Glomerular endothelial cell (primary cell): ENCODE data around the gene INO80E. TPM values are rescaled to one million over a fixed set of nuclear protein-coding genes. Genes with fewer than 3 reads are reported as not detected.

Experiments used
- DNase-seq: peaks from one replicate; pipeline ENCODE4 v3.0.0-alpha.2; 2011; ENCODE audit warnings: low read depth, low spot score; ENCODE audit errors: extremely low read depth
- total RNA-seq: library from RNA; depleted of rRNA; stranded (reverse); fragments of >200 nt; gene quantifications from 2 replicates; pipeline ENCODE4 v1.2.3, GENCODE V29; 2015

Gene INO80E
- total RNA-seq, 1 donor from 2014 or later, result 77.5 TPM

GRCh38 chr16:29975134-29975538, 20.9 kb upstream of the INO80E start:
- no peak for DNase-seq

DNA sequence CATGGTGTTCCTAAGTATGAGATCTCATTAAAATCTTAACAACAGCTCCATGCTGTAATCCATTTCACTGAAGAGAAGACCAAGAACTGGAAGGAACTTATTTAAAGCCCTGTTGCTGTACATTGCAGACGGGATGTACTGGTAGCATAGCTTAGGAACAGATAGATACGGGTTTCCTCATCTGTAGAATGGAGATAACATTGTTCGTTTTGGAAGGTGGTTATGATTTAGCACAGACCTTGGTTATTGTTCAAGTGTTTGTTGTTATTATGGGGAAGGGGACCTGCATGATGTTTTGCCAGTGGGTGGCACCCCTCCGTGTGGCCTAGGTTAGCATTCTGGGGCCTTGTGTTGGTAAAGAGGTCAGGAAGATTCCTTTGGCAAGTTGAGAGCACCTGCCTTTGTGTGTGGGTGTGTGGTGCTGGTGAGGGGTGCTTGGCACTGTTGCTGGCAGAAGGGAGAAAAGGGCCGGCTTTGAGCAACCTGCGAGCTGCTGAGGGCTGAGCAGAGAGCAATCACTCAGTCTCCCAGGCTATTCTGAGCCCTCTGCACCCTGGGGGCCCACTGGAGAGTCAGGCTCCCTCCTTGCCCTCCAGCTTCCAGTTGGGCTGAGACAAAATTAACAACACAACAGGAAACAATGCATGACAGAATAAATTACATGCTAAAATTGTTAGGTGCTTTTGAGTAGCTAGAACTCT, 20.1 kb upstream of the INO80E start:
- DNase-seq, result no peak

- no peak for DNase-seq
Measured at GRCh38 chr16:29977063-29977825, 18.8 kb upstream of the INO80E start.

DNA sequence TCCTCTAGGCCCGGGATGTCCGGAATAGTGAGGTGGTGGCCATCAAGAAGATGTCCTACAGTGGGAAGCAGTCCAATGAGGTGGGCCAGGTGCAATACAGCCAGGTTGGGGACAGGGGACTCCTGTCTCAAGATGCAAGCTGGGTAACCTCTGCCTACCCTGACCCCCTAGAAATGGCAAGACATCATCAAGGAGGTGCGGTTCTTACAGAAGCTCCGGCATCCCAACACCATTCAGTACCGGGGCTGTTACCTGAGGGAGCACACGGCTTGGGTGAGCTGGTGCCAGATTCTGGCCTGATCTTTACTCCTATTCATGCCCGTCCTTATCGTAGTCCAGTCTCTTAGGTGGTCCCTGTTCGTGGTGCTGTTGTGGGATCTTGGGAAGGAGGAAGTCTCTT, 18.0 kb upstream of the INO80E start:
- no peak for DNase-seq

DNA sequence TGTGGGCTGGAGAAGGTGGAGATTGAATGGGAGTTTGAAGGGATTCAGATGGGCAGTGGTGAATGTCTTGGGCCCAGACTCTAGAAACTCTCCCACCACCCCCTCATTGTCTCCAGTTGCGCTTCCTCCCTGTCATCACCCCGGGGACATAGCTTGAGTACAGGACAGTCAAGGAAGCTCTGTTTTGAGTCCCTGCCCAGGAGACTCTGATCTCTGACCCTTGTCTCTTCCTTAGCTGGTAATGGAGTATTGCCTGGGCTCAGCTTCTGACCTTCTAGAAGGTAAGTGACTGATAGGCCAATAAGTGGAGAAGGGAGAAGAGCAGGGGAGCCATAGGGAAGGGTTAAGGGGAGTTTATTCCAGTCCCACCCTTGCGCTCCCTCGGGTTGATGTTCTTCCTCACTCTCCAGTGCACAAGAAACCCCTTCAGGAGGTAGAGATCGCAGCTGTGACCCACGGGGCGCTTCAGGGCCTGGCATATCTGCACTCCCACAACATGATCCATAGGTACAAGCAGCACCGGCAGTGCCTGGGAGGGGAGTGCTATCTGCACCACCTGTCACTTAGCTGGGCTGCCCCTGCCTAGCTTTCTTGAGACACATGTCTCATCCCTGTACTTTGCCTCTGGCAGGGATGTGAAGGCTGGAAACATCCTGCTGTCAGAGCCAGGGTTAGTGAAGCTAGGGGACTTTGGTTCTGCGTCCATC, 17.3 kb upstream of the INO80E start:
- no peak for DNase-seq

GRCh38 chr16:29982560-29983419, 13.3 kb upstream of the INO80E start:
- no peak for DNase-seq

- DNase-seq, result no peak
Measured at GRCh38 chr16:29983420-29984136, 12.5 kb upstream of the INO80E start.

- DNase-seq, result no peak
Measured at GRCh38 chr16:29984137-29984763, 11.8 kb upstream of the INO80E start.

DNA sequence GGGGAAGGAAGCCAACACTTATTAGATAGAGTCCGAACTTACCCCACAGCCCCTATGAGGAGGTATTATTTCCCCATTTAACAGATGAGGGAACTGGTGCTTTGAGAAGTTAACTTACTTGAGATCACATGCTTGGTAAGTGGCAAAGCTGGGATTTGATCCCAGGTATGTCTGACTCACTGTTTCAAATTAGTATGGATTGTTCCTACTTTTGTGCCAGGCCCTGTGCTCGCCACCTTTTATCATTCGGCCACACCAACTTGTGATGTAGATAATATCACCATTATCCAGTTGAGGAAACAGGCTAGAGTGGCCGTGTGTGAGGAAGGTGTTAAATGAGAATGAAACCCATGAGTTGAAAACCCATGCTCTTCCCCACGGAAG, 11.3 kb upstream of the INO80E start:
- DNase-seq, result no peak

- no peak for DNase-seq
Measured at GRCh38 chr16:29985271-29985811, 10.7 kb upstream of the INO80E start.

DNA sequence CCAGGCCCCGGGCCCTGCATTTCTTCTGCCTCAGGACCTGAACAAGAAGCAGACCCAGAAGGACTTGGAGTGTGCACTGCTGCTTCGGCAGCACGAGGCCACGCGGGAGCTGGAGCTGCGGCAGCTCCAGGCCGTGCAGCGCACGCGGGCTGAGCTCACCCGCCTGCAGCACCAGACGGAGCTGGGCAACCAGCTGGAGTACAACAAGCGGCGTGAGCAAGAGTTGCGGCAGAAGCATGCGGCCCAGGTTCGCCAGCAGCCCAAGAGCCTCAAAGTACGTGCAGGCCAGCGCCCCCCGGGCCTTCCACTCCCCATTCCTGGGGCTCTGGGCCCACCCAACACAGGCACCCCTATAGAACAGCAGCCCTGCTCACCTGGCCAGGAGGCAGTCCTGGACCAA, 9.8 kb upstream of the INO80E start:
- no peak for DNase-seq

GRCh38 chr16:29986931-29987330, 9.1 kb upstream of the INO80E start:
- no peak for DNase-seq

DNA sequence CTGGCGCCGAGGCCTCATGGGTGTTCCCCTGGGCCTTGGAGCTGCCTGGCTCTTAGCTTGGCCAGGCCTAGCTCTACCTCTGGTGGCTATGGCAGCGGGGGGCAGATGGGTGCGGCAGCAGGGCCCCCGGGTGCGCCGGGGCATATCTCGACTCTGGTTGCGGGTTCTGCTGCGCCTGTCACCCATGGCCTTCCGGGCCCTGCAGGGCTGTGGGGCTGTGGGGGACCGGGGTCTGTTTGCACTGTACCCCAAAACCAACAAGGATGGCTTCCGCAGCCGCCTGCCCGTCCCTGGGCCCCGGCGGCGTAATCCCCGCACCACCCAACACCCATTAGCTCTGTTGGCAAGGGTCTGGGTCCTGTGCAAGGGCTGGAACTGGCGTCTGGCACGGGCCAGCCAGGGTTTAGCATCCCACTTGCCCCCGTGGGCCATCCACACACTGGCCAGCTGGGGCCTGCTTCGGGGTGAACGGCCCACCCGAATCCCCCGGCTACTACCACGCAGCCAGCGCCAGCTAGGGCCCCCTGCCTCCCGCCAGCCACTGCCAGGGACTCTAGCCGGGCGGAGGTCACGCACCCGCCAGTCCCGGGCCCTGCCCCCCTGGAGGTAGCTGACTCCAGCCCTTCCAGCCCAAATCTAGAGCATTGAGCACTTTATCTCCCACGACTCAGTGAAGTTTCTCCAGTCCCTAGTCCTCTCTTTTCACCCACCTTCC, 8.5 kb upstream of the INO80E start:
- DNase-seq, result no peak

GRCh38 chr16:29988346-29989075, 7.5 kb upstream of the INO80E start:
- DNase-seq, result no peak

DNA sequence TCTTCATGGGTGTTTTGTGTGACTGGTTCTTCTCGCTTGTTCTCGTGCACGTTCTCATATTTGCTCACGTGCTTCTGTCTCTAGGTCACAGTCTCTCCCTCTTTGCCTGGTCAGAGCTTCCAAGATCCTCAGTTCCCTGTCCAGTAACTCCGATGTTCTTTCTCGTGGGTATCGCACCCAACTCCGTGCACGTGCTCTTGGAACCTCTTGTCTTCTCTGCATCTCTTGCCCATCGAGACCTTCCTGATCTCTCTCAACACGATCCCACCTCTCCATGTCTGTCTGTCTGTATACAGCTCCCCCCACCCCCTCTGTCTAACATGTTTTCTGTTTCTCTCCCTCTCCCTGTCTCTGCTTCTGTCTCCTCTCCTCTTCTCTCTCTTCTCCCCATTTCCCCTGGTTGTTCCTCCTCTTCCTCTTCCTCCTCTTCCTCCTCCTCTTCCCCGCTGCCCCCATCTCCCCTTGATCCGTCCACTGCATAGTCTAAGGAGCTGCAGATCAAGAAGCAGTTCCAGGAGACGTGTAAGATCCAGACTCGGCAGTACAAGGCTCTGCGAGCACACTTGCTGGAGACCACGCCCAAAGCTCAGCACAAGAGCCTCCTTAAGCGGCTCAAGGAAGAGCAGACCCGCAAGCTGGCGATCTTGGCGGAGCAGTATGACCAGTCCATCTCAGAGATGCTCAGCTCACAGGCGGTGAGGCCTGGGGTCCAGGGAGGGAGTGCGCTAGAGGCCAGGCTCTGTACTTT, 6.8 kb upstream of the INO80E start:
- no peak for DNase-seq

- DNase-seq, result no peak
Measured at GRCh38 chr16:29990034-29990433, 6.0 kb upstream of the INO80E start.

DNA sequence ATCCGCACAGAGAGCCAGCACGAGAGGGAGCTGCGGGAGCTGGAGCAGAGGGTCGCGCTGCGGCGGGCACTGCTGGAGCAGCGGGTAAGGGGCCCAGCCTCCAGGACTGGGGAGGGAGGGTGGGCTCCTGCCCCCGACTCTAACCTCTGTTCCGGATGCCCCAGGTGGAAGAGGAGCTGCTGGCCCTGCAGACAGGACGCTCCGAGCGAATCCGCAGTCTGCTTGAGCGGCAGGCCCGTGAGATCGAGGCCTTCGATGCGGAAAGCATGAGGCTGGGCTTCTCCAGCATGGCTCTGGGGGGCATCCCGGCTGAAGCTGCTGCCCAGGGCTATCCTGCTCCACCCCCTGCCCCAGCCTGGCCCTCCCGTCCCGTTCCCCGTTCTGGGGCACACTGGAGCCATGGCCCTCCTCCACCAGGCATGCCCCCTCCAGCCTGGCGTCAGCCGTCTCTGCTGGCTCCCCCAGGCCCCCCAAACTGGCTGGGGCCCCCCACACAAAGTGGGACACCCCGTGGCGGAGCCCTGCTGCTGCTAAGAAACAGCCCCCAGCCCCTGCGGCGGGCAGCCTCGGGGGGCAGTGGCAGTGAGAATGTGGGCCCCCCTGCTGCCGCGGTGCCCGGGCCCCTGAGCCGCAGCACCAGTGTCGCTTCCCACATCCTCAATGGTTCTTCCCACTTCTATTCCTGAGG, 5.0 kb upstream of the INO80E start:
- no peak for DNase-seq
